GM04503 (cell line): ENCODE data around the gene BTF3.
"Not testable (repeated sequence)": the region's sequence is repeated elsewhere in the genome, so short reads cannot be mapped to it uniquely, and the experiment has no call there.

Source experiments
- DNase-seq: peaks from one replicate; pipeline ENCODE4 v3.0.0-alpha.2; 2012; ENCODE audit warnings: low read depth

BTF3 gene

GRCh38 chr5:73486119-73486899 lies 11.9 kb upstream of the BTF3 start:
- no peak for DNase-seq

- DNase-seq: not testable (repeated sequence)
Measured at GRCh38 chr5:73487257-73487656, 11.0 kb upstream of the BTF3 start.

GRCh38 chr5:73487815-73488214 lies 10.4 kb upstream of the BTF3 start:
- DNase-seq: no peak

- DNase-seq: no peak
Measured at GRCh38 chr5:73488806-73489205, 9.4 kb upstream of the BTF3 start.

- no peak for DNase-seq
Measured at GRCh38 chr5:73490088-73490487, 8.2 kb upstream of the BTF3 start.

- no peak for DNase-seq
Measured at GRCh38 chr5:73491155-73491554, 7.1 kb upstream of the BTF3 start.

GRCh38 chr5:73493421-73493820 lies 4.8 kb upstream of the BTF3 start:
- DNase-seq: no peak

- DNase-seq: no peak
Measured at GRCh38 chr5:73494721-73495120, 3.5 kb upstream of the BTF3 start.

- DNase-seq: no peak
Measured at GRCh38 chr5:73495772-73496335, 2.4 kb upstream of the BTF3 start.

GRCh38 chr5:73496984-73497457 lies 1.2 kb upstream of the BTF3 start:
- no peak for DNase-seq

- DNase-seq: no peak
Measured at GRCh38 chr5:73497497-73498056, 665 bp upstream of the BTF3 start.

- DNase-seq: no peak
Measured at GRCh38 chr5:73499187-73499586, 945 bp downstream of the BTF3 start.

- no peak for DNase-seq
Measured at GRCh38 chr5:73499756-73500155, 1.5 kb downstream of the BTF3 start.

GRCh38 chr5:73501406-73501805 lies 3.2 kb downstream of the BTF3 start:
- DNase-seq: no peak

GRCh38 chr5:73506459-73506955 lies 8.3 kb downstream of the BTF3 start:
- DNase-seq: no peak

GRCh38 chr5:73507062-73507461 lies 8.8 kb downstream of the BTF3 start:
- DNase-seq: no peak

GRCh38 chr5:73508521-73508920 lies 10.3 kb downstream of the BTF3 start:
- not testable (repeated sequence) for DNase-seq

- no peak for DNase-seq
Measured at GRCh38 chr5:73513996-73514395, 15.8 kb downstream of the BTF3 start.

- no peak for DNase-seq
Measured at GRCh38 chr5:73514418-73514817, 16.2 kb downstream of the BTF3 start.

- no peak for DNase-seq
Measured at GRCh38 chr5:73515232-73515631, 17.0 kb downstream of the BTF3 start.

GRCh38 chr5:73519531-73520283 lies 21.5 kb downstream of the BTF3 start:
- peak; percentile 37 for DNase-seq

- DNase-seq: no peak
Measured at GRCh38 chr5:73522989-73523388, 24.7 kb downstream of the BTF3 start.

GRCh38 chr5:73523861-73524260 lies 25.6 kb downstream of the BTF3 start:
- DNase-seq: no peak
